ENCODE measurements around the gene PCDHA1.
"Not testable (repeated sequence)": the region's sequence is repeated elsewhere in the genome, so short reads cannot be mapped to it uniquely, and the experiment has no call there.

Gene PCDHA1

GRCh38 chr5:140808241-140808888 lies 22.4 kb downstream of the PCDHA1 start:
- not testable (repeated sequence) for DNase-seq (ENCODE audit: low spot score)

DNA sequence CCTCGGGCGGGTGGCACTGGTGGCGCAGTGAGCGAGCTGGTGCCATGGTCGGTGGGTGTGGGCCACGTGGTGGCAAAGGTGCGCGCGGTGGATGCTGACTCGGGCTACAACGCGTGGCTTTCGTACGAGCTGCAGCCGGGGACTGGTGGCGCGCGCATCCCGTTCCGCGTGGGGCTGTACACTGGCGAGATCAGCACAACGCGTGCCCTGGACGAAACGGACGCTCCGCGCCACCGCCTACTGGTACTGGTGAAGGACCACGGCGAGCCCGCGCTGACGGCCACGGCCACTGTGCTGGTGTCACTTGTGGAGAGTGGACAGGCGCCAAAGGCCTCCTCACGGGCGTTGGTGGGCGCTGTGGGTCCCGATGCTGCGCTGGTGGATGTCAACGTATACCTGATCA lies 22.9 kb downstream of the PCDHA1 start:
- no peak for DNase-seq (ENCODE audit: low spot score)

DNA sequence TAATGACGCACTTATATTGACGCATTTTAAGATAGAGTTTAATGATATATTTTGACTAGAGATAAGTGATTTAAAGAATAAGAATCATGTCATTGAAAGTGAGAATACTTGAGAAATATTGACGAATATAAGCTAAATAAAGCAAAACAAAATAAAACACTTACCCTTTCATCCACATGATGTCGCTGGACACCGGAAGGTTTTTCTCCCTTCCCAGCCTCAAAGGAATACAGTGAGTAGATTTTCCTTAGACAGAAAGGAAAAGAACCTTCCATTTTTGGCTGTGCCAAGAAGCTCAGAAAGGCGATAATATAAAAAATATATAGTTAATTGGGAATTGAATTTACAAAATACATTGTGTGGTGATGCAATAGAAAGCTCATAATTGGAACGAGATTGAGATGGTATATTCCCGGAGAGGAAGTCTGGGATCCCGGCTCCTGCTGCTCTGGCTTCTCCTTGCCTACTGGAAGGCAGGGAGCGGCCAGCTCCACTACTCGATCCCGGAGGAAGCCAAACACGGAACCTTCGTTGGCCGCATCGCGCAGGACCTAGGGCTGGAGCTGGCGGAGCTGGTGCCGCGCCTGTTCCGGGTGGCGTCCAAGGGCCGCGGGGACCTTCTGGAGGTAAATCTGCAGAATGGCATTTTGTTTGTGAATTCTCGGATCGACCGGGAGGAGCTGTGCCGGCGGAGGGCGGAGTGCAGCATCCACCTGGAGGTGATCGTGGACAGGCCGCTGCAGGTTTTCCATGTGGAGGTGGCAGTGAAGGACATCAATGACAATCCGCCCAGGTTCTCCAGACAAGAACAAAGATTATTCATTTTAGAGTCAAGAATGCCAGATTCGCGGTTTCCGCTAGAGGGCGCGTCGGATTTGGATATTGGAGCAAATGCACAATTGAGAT lies 35.7 kb downstream of the PCDHA1 start, which contains the start of gene PCDHA5:
Gene PCDHA5 (plus strand): TSS at position 239 of the 906 bp plus-strand sequence.
- peak; percentile 42 for DNase-seq (ENCODE audit: low spot score)

DNA sequence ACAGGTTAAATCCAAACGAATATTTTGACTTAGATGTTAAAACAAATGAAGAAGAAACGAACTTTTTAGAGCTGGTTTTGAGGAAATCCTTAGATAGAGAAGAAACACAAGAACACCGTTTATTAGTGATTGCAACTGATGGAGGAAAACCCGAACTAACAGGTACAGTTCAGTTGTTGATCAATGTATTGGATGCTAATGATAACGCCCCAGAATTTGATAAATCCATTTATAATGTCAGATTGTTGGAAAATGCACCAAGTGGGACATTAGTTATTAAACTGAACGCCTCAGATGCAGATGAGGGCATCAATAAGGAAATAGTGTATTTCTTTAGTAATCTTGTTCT lies 36.3 kb downstream of the PCDHA1 start:
- no peak for DNase-seq (ENCODE audit: low spot score)

GRCh38 chr5:140822969-140823368 lies 37.0 kb downstream of the PCDHA1 start:
- not testable (repeated sequence) for DNase-seq (ENCODE audit: low spot score)

DNA sequence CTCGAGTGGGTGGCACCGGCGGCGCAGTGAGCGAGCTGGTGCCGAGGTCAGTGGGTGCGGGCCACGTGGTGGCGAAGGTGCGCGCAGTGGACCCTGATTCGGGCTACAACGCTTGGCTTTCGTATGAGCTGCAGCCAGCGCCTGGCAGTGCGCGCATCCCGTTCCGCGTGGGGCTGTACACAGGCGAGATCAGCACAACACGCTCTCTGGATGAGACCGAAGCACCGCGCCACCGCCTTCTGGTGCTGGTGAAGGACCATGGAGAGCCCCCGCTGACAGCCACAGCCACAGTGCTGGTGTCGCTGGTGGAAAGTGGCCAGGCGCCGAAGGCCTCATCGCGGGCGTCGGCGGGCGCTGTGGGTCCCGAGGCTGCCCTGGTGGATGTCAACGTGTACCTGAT lies 37.5 kb downstream of the PCDHA1 start:
- no peak for DNase-seq (ENCODE audit: low spot score)

DNA sequence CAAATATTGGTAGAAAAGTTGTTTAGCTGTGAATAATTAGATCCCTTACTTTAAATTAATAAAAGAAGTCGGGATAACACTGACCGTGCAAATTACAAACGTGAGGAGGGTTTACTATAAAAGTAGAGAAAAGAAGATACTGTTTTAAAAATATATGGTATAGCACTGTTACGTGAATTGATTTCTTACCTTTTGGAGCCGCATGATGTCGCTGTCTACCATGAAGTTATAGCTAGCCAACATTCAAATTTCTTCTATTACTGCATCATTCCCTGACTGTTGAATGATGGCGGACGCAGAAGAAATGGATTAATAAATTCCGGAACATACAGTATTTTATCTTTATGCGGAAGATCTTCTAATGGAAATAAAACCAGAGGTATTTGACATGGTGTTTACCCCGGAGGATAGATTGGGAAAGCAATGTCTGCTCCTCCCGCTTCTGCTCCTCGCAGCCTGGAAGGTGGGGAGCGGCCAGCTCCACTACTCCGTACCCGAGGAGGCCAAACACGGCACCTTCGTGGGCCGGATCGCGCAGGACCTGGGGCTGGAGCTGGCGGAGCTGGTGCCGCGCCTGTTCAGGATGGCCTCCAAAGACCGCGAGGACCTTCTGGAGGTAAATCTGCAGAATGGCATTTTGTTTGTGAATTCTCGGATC lies 41.9 kb downstream of the PCDHA1 start, which contains the start of gene PCDHA6:
Gene PCDHA6 (plus strand): TSS at position 257 of the 658 bp plus-strand sequence. CDS start 132 bp downstream, at position 389.
- no peak for DNase-seq (ENCODE audit: low spot score)

DNA sequence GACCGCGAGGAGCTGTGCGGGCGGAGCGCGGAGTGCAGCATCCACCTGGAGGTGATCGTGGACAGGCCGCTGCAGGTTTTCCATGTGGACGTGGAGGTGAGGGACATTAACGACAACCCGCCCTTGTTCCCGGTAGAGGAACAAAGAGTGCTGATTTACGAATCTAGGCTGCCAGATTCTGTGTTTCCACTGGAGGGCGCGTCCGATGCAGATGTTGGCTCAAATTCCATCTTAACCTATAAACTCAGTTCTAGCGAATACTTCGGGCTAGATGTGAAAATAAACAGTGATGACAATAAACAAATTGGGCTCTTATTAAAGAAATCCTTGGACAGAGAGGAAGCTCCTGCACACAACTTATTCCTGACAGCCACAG lies 42.4 kb downstream of the PCDHA1 start:
- no peak for DNase-seq (ENCODE audit: low spot score)

DNA sequence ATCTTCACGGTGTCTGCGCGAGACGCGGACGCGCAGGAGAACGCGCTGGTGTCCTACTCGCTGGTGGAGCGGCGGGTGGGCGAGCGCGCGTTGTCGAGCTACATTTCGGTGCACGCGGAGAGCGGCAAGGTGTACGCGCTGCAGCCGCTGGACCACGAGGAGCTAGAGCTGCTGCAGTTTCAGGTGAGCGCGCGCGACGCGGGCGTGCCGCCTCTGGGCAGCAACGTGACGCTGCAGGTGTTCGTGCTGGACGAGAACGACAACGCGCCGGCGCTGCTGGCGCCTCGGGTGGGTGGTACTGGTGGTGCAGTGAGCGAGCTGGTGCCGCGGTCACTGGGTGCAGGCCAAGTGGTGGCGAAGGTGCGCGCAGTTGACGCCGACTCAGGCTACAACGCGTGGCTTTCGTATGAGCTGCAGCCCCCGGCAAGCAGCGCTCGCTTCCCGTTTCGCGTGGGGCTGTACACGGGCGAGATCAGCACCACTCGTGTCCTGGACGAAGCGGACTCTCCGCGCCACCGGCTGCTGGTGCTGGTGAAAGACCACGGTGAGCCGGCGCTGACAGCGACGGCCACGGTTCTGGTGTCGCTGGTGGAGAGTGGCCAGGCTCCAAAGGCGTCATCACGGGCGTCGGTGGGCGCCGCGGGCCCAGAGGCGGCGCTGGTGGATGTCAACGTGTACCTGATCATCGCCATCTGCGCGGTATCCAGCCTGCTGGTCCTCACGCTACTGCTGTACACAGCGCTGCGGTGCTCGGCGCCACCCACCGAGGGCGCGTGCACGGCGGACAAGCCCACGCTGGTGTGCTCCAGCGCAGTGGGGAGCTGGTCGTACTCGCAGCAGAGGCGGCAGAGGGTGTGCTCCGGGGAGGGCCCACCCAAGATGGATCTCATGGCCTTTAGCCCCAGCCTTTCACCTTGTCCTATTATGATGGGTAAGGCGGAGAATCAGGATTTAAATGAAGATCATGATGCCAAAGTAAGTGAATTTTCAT lies 43.9 kb downstream of the PCDHA1 start:
- not testable (repeated sequence) for DNase-seq (ENCODE audit: low spot score)

- no peak for DNase-seq (ENCODE audit: low spot score)
Observed at GRCh38 chr5:140833993-140834392, 48.1 kb downstream of the PCDHA1 start, which contains the start of gene PCDHA7. Gene PCDHA7, plus strand, starts transcription at chr5:140834269. Its CDS starts 115 bp downstream, at chr5:140834384.

- DNase-seq (ENCODE audit: low spot score) = not testable (repeated sequence)
Observed at GRCh38 chr5:140834439-140835008, 48.6 kb downstream of the PCDHA1 start.

DNA sequence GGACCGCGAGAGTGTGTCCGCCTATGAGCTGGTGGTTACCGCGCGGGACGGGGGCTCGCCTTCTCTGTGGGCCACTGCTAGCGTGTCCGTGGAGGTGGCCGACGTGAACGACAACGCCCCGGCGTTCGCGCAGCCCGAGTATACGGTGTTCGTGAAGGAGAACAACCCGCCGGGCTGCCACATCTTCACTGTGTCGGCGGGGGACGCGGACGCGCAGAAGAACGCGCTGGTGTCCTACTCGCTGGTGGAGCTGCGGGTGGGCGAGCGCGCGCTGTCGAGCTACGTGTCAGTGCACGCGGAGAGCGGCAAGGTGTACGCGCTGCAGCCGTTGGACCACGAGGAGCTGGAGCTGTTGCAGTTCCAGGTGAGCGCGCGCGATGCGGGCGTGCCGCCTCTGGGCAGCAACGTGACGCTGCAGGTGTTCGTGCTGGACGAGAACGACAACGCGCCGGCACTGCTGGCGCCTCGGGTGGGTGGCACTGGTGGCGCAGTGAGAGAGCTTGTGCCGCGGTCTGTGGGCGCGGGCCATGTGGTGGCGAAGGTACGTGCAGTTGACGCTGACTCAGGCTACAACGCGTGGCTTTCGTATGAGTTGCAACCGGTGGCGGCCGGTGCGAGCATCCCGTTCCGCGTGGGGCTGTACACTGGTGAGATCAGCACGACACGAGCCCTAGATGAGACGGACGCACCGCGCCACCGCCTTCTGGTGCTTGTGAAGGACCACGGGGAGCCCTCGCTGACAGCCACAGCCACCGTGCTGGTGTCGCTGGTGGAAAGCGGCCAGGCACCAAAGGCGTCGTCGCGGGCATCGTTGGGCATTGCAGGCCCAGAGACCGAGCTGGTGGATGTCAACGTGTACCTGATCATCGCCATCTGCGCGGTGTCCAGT lies 49.9 kb downstream of the PCDHA1 start:
- no peak for DNase-seq (ENCODE audit: low spot score)

DNA sequence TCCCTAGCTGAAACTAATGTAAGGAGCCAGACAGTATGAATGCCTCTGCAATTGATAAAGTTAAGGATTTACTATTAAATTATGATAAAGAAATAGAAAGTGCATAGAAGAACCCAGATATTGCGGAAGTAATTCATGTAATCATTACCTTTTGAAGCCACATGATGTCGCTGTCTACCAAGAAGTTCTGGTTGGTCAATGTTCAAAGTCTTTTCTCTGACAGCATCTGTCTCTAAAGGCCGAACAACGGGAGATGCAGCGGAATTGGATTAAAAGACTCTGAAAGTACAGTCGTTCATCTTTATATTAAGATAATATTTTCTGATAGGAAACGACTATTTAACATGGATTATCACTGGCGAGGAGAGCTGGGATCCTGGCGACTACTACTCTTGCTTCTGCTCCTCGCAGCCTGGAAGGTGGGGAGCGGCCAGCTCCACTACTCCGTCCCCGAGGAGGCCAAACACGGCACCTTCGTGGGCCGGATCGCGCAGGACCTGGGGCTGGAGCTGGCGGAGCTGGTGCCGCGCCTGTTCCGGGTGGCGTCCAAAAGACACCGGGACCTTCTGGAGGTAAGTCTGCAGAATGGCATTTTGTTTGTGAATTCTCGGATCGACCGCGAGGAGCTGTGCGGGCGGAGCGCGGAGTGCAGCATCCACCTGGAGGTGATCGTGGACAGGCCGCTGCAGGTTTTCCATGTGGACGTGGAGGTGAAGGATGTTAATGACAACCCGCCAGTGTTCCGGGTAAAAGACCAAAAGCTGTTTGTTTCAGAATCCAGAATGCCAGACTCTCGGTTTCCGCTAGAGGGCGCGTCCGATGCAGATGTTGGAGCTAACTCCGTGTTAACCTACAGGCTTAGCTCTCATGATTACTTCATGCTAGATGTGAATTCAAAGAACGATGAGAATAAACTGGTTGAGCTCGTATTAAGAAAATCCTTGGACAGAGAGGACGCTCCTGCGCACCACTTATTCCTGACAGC lies 55.3 kb downstream of the PCDHA1 start, which contains the start of gene PCDHA8:
Gene PCDHA8 (plus strand): TSS at position 210 of the 985 bp plus-strand sequence. CDS start 135 bp downstream, at position 345.
- peak; percentile 36 for DNase-seq (ENCODE audit: low spot score)

DNA sequence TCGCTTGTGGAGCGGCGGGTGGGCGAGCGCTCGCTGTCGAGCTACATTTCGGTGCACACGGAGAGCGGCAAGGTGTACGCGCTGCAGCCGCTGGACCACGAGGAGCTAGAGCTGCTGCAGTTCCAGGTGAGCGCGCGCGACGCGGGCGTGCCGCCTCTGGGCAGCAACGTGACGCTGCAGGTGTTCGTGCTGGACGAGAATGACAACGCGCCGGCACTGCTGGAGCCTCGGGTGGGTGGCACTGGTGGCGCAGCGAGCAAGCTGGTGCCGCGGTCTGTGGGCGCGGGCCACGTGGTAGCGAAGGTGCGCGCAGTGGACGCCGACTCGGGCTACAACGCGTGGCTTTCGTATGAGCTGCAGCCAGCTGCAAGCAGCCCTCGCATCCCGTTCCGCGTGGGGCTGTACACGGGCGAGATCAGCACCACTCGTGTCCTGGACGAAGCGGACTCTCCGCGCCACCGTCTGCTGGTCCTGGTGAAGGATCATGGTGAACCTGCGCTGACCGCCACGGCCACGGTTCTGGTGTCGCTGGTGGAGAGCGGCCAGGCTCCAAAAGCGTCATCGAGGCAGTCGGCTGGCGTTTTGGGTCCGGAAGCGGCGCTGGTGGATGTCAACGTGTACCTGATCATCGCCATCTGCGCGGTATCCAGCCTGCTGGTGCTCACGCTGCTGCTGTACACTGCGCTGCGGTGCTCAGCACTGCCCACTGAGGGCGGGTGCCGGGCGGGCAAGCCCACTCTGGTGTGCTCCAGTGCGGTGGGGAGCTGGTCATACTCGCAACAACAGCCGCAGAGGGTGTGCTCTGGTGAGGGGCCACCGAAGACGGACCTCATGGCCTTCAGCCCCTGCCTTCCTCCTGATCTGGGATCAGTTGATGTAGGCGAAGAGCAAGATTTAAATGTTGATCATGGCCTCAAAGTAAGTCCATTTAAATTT lies 57.1 kb downstream of the PCDHA1 start:
- DNase-seq (ENCODE audit: low spot score) = no peak

DNA sequence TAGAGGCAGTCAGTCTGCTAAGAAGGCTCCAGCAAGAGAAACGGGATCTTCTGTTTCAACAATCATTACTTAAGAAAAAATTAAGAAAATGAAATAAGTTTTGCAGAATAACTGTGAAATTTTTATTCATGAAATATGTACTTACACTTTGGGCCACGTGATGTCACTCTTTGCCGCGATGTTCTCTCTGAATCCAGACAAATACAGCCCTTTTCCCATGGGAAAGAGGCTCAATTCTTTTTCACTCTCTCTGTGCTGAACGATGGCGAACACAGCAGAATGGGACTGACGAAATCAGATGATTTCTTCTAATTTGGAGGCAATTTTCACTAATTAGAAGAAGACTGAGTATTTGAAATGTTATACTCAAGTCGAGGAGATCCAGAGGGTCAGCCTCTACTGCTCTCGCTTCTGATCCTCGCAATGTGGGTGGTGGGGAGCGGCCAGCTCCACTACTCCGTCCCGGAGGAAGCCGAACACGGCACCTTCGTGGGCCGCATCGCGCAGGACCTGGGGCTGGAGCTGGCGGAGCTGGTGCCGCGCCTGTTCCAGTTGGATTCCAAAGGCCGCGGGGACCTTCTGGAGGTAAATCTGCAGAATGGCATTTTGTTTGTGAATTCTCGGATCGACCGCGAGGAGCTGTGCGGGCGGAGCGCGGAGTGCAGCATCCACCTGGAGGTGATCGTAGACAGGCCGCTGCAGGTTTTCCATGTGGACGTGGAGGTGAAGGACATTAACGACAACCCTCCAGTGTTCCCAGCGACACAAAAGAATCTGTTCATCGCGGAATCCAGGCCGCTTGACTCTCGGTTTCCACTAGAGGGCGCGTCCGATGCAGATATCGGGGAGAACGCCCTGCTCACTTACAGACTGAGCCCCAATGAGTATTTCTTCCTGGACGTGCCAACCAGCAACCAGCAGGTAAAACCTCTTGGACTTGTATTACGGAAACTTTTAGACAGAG lies 62.5 kb downstream of the PCDHA1 start, which contains the start of gene PCDHA9:
Gene PCDHA9 (plus strand): TSS at position 244 of the 964 bp plus-strand sequence. CDS start 114 bp downstream, at position 358.
- not testable (repeated sequence) for DNase-seq (ENCODE audit: low spot score)
